Activated T-helper 1 cell treated with anti-CD3 and anti-CD28 coated beads, Interleukin-2, amount 50 U/mL, for 16 hours (primary cell): ENCODE results near the gene CHKB.
A peak's percentile ranks its signal among the peaks of the same experiment; 100 is the strongest.

Source experiments
- DNase-seq, 2 donors: peaks; one replicate each; pipeline ENCODE4 v3.0.0-alpha.2; 2020; ENCODE audit warnings: low read depth in 1 of 2, low spot score in 1 of 2

The CHKB gene

DNA sequence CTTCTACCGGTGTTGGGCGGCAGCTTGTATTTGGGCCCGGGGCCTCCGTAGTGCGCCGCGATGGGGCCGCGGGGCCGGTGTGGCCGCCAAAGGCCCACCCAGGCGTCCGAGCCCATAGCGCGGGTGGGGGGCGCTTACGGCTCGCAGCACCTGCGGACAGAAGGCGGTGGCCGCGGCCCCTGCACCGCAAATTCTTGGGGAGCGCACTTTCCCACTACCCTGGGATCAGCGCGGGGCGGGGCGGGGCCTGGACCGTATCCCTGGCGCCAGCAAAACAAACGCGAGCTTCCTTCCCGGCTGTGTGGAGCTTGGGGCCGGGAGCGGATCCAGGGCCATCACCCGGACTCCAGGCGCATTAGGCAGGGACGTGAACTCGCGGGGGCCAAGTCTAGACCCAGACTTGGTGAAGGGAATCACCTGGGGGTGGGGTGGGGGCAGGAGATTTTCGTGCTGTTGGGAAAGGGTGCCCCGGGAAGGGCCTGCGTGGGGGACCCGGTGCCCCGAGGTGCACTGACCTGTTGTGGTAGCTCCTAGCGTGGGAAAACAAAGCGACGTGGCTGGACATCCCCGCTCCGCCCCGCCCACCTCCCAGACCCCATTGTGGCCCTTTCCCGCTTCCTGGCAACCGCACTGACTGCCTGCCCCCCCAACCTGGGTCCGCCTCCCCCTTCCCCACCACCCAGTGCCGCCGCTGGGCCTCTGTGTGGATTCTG is 50.5 kb downstream of the CHKB start:
- DNase-seq = no peak

DNA sequence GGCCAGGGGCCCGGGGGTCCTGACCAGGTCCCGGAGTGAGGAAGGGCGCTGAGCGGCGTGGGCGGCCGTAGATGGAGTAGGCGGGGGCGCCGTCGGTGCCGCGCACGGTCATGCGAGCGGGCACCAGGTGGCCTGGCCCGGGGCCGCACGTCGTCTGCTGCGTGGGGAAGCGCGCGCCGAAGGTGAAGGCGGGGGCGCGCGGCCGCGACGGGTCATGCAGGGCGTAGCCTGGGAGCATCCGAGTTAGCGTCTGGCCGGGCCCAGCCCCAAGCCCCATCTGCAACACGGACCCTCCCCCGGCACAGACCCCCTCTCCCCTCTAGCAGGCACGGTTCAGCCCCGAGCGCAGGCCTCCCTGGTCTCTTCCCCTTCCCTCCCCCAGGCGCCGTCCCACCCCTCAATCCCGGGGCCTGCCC is 51.1 kb downstream of the CHKB start:
- DNase-seq = peak in 1 of 2 donors; percentile 66

DNA sequence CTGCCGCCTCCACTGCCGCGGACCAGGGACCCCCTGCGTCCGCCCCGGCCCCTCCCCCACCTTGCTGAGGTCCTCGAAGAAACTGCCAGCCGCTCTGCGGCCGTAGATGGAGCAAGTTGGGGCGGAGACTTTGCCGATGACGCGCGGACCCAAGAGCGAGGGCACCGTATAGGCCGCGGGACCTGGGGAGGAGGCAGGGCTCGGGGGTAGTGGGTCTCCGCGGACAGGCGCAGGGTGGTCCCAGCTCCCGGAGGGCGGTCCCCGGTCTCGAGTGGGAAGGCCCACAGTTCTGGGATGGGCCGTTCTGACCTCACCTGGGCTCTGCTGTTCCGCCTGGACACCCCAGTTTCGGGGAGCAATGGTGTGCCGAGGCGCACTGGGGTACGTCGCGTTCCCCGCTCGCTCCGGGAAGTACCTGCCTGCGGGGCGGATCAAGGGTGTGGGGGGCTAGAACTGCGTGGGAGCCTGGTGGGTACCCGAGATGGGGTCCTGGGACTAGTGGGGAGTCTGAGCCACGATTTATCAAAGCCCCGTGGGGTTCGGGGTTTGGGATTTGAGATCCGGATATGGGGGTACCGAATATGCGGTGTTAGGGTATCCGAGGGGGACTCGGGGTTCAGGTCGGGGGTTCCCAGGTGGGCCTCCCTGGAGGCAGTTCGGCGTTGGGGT is 51.6 kb downstream of the CHKB start:
- peak; percentile 60 to 72 for DNase-seq

DNA sequence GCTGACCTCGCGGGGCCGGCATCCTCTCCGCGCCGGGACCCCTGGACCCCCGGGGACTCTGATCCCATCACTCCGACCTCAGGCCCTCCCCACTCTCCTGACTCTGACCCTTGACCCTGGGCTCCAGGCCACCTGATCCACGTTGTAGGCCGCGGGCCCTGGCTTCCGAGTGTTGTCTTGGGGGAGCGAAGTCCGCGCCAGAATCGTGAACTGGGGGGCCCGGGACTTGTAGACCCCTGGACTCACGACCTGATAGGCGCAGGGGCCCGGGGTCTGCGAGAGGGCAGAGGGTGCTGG is 52.1 kb downstream of the CHKB start:
- no peak for DNase-seq

DNA sequence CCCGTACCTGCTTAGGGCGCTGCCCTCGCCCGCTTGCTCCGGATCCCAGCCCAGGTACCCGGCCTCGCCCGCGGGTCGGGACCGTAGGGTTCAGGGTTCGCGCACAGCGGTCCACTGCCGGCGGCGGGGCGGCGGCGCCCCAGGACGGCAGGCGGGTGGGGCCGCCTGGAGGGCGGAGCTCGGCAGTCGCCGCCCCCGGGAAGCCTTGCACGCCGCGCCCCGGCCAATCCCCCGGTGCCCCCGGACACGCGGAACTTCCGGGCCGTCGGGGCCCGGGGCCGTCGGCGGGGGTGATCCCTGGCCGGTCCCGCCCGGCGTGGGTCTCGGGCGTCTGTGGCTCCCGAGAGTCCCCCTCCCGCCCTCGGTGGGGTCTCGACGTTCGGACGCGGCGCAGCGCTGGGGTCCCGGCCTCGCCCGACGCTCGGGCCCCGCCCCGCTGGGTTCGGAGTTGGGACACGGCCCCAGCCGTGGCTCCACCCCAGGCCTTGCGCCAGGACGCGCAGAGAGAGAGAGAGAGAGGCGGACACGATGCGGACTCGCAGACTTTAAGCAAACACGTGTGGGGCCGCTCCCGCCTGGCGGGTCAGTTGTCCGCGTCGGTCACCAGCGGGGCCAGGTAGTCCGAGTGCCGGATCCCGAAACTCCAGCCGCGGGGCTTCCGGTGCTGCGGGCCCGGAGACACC is 52.6 kb downstream of the CHKB start, which contains the start of gene TYMP:
TSS of gene TYMP (minus strand) at position 116 of the 683 bp plus-strand sequence. CDS start 303 bp downstream, outside the sequence.
- peak in 1 of 2 donors; percentile 61 for DNase-seq

DNA sequence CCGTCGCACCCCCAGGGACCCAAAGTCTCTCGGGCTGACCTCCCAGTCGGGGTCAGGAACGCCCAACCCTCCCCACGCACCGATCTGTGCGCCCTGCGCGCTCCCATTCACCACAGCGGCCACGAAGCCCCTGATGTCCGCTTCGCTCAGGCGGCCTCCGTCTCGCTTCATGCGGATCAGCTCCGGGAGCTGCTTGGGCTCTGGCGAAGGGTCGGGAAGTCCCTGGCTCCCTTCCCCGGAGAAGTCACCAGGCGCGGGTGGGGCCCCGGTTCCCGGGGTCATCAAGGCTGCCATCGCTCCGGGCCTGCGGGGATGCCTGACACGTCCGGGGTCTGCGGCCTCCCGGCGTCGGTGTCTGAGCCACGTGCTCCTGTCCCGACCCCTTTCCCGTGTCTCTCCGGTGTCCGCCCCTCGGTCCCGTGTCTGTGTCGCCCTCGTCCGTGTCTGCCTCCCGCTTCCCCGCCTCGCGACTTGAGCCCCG is 53.2 kb downstream of the CHKB start:
- DNase-seq = no peak
